Fibroblast of skin of back (primary cell): ENCODE measurements around the gene IRF8.

ENCODE experiments used
- DNase-seq: peaks from one replicate; pipeline ENCODE4 v3.0.0-alpha.2; 2013

Gene IRF8

DNA sequence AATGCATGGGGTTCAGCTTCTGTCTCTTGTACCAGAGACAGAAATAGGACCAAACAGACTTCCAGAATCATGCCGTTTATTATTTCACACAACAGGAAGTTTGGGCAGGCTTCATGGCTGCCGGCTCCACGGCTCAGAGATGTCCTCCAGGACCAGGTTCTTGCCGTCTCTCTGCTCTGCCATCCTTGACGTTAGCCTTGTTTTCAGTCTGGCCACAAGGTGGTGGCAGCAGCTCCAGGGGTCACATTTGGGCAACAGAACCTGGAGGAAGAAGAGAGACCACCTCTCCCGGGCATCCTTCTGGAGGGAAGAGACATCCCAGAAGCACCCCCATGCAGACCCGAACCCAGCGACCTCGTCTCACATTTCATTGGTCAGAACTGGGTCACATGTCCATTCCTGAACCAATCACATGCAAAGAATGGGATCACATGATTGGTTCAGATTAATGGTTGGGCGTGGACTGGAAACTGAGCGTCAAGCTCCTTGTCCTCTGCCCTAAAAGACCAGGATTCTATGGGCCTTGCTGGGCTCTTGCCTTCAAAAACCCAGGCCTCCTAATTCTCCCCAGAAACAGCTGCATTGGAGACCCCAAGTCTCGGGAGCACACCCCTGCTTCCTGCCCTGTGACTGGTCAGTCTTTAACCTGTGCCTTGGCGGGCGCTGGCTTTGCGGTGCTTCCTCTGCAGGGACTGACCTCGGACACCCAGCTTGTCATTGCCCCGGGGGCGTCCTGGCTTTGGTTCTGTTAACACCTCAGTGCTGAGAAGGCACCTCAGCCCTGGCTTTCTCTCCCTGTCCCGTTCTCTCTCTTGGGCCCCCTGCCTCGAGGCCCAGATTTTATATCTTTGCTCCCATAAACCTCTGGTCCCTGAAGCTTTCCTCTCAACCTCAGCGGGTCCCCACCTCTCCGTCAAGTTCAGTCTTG lies 63.3 kb downstream of the IRF8 start:
- no peak for DNase-seq

GRCh38 chr16:85963753-85964285 lies 64.9 kb downstream of the IRF8 start:
- DNase-seq, result no peak

DNA sequence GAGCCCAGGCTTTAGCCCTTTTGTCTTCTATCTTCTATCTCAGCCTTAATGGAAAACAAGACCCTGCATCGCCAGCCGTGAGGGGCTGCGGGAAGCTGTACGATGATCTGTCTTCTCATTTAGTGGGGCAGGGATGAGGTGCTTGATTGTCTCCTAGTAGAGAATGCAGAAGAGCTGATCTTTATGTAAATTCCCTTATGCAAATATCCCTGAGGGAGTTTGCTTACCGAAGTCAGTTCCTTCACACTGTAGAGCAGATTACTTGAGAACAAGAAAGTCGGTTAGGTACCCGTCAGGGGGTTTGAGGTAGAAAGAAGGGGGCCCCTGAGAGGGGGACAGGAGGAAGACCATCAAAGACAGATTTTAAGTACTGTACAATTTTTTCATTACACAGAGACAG lies 66.2 kb downstream of the IRF8 start:
- DNase-seq, result no peak

DNA sequence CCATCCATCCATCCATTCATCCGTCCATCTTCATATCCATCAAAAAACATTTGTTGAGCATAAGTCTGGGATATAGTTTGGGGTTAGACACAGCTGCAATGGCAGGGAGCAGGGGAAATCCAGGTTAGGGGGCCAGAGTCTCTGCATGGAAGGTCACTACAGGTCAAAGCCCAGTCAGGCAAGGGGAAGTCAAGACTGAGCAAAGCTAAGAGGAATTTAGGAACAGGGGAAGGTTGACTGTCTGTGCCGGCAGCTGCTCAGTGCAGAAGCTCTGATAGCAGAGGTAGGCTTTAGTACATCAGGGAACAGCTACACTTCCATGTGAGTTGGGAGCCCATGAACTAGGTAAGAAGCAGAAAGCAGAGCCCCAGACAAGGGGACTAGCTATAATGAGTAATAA lies 68.1 kb downstream of the IRF8 start:
- DNase-seq, result no peak

DNA sequence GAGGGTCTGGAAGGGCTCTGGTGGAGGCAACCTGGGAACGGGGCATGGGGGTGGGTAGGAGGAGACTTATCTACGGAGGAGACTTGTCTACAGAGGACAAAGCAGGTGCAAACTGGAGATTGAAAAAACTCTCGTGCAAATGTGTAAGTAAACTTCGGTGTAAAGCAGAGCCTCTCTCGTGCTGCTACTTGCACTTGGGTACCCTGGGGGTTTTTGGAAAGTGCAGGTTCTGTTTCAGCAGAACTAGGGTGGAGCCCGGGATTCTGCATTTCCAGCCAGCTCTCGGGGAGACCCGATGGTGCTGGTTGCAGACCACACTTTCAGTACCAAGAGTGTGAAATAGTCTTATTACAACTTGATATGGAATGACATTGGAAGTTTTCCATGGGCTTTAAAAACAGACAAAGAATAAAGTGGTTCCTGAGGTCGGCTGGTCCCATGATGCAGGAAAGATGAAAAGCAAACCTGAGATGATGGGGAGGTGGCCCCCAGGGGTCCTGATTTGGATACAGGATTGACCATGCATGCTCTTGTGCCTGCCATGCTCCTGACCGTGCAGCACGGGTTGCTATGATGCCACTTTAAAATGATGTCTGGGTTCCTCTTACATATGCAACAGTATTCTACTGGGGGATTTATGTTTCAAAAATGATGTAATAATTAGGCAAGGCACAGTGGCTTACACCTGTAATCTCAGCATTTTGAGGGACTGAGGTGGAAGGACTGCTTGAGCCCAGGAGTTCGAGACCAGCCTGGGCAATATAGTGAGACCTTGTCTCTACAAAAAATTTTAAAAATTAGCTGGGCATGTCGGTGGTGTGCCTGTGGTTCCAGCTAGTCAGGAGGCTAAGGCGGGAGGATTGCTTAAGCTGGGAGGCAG lies 69.3 kb downstream of the IRF8 start:
- no peak for DNase-seq

- DNase-seq, result peak; percentile 6
Measured at GRCh38 chr16:85969159-85969558, 70.2 kb downstream of the IRF8 start.

GRCh38 chr16:85969591-85969990 lies 70.6 kb downstream of the IRF8 start:
- no peak for DNase-seq

- no peak for DNase-seq
Measured at GRCh38 chr16:85970016-85970733, 71.2 kb downstream of the IRF8 start.

DNA sequence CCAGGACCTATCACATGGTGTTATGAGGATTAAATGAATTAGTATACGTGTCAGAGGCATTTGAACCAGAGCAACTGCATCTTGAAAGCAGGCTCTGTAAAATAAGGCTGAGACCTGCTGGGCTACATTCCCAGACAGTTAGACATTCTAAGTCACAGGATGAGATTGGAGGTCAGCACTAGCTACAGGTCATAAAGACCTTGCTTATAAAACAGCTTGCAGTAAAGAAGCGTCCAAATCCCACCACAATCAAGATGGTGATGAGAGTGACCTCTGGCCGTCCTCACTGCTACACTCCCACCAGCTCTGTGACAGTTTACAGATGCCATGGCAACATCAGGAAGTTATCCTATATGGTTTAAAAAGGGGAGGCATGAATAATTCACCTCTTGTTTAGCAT lies 71.8 kb downstream of the IRF8 start:
- DNase-seq, result no peak
